ENCODE results near the gene IFT20. TPM values are rescaled to one million over a fixed set of nuclear protein-coding genes. Genes with fewer than 3 reads are reported as not detected.

The IFT20 gene
- total and polyA plus RNA-seq, 10 of the 15 experiments (the other 5 are each of a cell fraction or from before 2014, with no cell fraction given): 9.4 to 38.2 (median 19.1) TPM

DNA sequence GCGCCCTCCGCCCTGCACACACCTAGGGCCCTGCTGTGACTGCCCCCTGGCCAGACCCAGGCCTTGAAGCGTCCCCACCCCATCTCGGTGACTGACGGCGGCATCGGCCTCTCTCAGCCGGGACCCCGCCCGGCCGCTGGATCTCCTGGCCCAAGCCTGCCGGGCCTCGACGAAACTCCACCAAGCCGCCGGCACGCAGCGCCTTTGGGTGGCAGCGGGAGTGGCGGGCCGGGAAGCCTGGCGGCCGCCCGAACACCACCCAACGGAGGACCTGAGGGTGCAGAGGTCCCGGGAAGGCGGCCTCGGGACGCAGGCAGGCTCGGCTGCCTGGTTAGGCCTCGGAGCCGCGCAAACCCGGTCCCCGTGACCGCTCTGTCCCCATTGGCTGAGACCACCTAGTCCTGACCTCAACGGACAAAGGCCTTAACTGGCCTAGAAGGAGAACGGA lies 28.3 kb downstream of the IFT20 start (continued):
- TF ChIP-seq, protein P1, sequence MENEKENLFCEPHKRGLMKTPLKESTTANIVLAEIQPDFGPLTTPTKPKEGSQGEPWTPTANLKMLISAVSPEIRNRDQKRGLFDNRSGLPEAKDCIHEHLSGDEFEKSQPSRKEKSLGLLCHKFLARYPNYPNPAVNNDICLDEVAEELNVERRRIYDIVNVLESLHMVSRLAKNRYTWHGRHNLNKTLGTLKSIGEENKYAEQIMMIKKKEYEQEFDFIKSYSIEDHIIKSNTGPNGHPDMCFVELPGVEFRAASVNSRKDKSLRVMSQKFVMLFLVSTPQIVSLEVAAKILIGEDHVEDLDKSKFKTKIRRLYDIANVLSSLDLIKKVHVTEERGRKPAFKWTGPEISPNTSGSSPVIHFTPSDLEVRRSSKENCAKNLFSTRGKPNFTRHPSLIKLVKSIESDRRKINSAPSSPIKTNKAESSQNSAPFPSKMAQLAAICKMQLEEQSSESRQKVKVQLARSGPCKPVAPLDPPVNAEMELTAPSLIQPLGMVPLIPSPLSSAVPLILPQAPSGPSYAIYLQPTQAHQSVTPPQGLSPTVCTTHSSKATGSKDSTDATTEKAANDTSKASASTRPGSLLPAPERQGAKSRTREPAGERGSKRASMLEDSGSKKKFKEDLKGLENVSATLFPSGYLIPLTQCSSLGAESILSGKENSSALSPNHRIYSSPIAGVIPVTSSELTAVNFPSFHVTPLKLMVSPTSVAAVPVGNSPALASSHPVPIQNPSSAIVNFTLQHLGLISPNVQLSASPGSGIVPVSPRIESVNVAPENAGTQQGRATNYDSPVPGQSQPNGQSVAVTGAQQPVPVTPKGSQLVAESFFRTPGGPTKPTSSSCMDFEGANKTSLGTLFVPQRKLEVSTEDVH (IDR thresholded peaks at IDR 0.05; ENCODE audit: low read depth, partially characterized antibody): no peak
- TF ChIP-seq NRF1 (conservative IDR thresholded peaks at IDR 0.05; ENCODE audit: low read depth, low read length): no peak
- TF ChIP-seq, protein P2, sequence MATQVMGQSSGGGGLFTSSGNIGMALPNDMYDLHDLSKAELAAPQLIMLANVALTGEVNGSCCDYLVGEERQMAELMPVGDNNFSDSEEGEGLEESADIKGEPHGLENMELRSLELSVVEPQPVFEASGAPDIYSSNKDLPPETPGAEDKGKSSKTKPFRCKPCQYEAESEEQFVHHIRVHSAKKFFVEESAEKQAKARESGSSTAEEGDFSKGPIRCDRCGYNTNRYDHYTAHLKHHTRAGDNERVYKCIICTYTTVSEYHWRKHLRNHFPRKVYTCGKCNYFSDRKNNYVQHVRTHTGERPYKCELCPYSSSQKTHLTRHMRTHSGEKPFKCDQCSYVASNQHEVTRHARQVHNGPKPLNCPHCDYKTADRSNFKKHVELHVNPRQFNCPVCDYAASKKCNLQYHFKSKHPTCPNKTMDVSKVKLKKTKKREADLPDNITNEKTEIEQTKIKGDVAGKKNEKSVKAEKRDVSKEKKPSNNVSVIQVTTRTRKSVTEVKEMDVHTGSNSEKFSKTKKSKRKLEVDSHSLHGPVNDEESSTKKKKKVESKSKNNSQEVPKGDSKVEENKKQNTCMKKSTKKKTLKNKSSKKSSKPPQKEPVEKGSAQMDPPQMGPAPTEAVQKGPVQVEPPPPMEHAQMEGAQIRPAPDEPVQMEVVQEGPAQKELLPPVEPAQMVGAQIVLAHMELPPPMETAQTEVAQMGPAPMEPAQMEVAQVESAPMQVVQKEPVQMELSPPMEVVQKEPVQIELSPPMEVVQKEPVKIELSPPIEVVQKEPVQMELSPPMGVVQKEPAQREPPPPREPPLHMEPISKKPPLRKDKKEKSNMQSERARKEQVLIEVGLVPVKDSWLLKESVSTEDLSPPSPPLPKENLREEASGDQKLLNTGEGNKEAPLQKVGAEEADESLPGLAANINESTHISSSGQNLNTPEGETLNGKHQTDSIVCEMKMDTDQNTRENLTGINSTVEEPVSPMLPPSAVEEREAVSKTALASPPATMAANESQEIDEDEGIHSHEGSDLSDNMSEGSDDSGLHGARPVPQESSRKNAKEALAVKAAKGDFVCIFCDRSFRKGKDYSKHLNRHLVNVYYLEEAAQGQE (IDR thresholded peaks at IDR 0.05; ENCODE audit: low read depth, low read length): no peak
- no peak for TF ChIP-seq TCF7 (IDR thresholded peaks at IDR 0.05; ENCODE audit: borderline replicate concordance)
- TF ChIP-seq CHD2 (IDR thresholded peaks at IDR 0.05; ENCODE audit: borderline replicate concordance, low read depth, low read length): no peak

DNA sequence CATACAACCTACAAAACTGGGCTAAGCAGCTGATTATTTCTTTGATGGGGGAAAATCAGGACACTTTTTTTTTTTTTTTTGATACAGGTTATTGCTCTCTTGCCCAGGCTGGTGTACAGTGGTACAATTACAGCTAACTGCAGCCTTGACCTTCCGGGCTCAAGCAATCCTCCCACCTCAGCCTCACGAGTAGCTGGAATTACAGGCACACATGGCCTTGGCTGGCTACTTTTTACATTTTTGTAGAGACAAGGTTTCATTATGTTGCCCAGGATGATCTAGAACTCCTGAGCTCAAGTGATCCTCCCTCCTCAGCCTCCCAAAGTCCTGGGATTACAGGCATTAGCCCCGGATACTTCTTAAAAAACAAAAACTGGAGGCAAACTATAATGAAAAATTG lies 36.8 kb downstream of the IFT20 start:
- DNase-seq (ENCODE audit: low read depth, low spot score): no peak
- H3K27ac ChIP-seq (ENCODE audit: control insufficient read depth, insufficient read depth): no peak overlapping the region
- H3K4me3 ChIP-seq: no peak overlapping the region
- H4K20me1 ChIP-seq (ENCODE audit: control insufficient read depth, insufficient read depth): no peaks in the 10 kb centered on the region
- H3K9me3 ChIP-seq (replicated peaks; ENCODE audit: control insufficient read depth, insufficient read depth, low read length): no peaks in the 10 kb centered on the region
- no peak for ATAC-seq
- no peak overlapping the region for H2AFZ ChIP-seq (ENCODE audit: control insufficient read depth, low read depth, low read length)
- H3K36me3 ChIP-seq (ENCODE audit: control insufficient read depth in 2 of 2, insufficient read depth in 2 of 2, low read length in 1 of 2): no peaks in the 10 kb centered on the region
- RAD21 ChIA-PET (ENCODE audit: unreplicated experiment): no interaction called here
- 78% methylated on average over 3 of the region's 3 CpGs for WGBS (ENCODE audit: insufficient coverage, insufficient replicate concordance, low lambda C conversion rate, missing lambda C conversion rate)
- H3K4me1 ChIP-seq (ENCODE audit: control insufficient read depth, insufficient read depth, low read length): no peaks in the 10 kb centered on the region; the same call in 1 of the 2 replicates
- in situ Hi-C loops (cut with MboI) (no loop called here), intact Hi-C loops (cut with micrococcal nuclease; ENCODE audit: unreplicated experiment) (no loop called here)
- POLR2A ChIA-PET: no interaction called here
- H3K4me2 ChIP-seq (ENCODE audit: control insufficient read depth, insufficient read depth): no peak overlapping the region
- H3K9ac ChIP-seq (ENCODE audit: control insufficient read depth, insufficient read depth, low read length): no peak overlapping the region
- SMC1A ChIA-PET (ENCODE audit: uncharacterized antibody, unreplicated experiment): interaction anchor here (0.6 to 1.4 kb wide), 4 partner anchors 11 to 175 kb away, joined by 3 to 8 read pairs (median 4); partner anchors contain the start of gene SLC13A2
- H3K79me2 ChIP-seq (ENCODE audit: control insufficient read depth, insufficient read depth, low read length): no peaks in the 10 kb centered on the region
- no peaks in the 10 kb centered on the region for H3K27me3 ChIP-seq (replicated peaks in 1 of 2; ENCODE audit: control insufficient read depth in 2 of 2, insufficient read depth in 2 of 2, low read length in 1 of 2)
- no peak for FAIRE-seq
- no TSS peak for BruUV-seq (replicated peaks)
- CTCF ChIA-PET: interaction anchor here (0.8 to 1.3 kb wide), 2 partner anchors 11 to 35 kb away, joined by 3 to 4 read pairs; no protein-coding TSS in a partner anchor
- TF ChIP-seq IRF4 (IDR thresholded peaks at IDR 0.05; ENCODE audit: low read depth, low read length): no peak
- TF ChIP-seq, protein P3, sequence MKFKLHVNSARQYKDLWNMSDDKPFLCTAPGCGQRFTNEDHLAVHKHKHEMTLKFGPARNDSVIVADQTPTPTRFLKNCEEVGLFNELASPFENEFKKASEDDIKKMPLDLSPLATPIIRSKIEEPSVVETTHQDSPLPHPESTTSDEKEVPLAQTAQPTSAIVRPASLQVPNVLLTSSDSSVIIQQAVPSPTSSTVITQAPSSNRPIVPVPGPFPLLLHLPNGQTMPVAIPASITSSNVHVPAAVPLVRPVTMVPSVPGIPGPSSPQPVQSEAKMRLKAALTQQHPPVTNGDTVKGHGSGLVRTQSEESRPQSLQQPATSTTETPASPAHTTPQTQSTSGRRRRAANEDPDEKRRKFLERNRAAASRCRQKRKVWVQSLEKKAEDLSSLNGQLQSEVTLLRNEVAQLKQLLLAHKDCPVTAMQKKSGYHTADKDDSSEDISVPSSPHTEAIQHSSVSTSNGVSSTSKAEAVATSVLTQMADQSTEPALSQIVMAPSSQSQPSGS (IDR thresholded peaks at IDR 0.05; ENCODE audit: low read length): no peak
- TF ChIP-seq TCF7 (IDR thresholded peaks at IDR 0.05; ENCODE audit: borderline replicate concordance): no peak
- TF ChIP-seq TARDBP (IDR thresholded peaks at IDR 0.05; ENCODE audit: borderline replicate concordance): no peak
- TF ChIP-seq ASH2L (IDR thresholded peaks at IDR 0.05; ENCODE audit: borderline replicate concordance, low read depth): no peak
- TF ChIP-seq PML (IDR thresholded peaks at IDR 0.05; ENCODE audit: low read length): no peak
- TF ChIP-seq, protein P4, sequence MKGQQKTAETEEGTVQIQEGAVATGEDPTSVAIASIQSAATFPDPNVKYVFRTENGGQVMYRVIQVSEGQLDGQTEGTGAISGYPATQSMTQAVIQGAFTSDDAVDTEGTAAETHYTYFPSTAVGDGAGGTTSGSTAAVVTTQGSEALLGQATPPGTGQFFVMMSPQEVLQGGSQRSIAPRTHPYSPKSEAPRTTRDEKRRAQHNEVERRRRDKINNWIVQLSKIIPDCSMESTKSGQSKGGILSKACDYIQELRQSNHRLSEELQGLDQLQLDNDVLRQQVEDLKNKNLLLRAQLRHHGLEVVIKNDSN (IDR thresholded peaks at IDR 0.05; ENCODE audit: borderline replicate concordance, extremely low read length, insufficient read depth, low read depth, low read length): no peak
- no peak for TF ChIP-seq IKZF1 (conservative IDR thresholded peaks at IDR 0.05)
- no peak for TF ChIP-seq TAF1 (IDR thresholded peaks at IDR 0.05; ENCODE audit: borderline replicate concordance, low read depth, low read length)
- no peak for TF ChIP-seq TCF3 (IDR thresholded peaks at IDR 0.05; ENCODE audit: borderline replicate concordance, insufficient read depth, low read depth, low read length)
- TF ChIP-seq CBX5 (IDR thresholded peaks at IDR 0.05; ENCODE audit: low read depth): no peak
